ENCODE measurements around the gene ATP13A1.
"Not testable (repeated sequence)": the region's sequence is repeated elsewhere in the genome, so short reads cannot be mapped to it uniquely, and the experiment has no call there.

The ATP13A1 gene

GRCh38 chr19:19663256-19664120, at the start of gene ATP13A1:
ATP13A1 (minus strand) TSS chr19:19663676; CDS start chr19:19663666, 10 bp downstream.
- peak; percentile 94 for DNase-seq

GRCh38 chr19:19711934-19712828, 48.7 kb upstream of the ATP13A1 start:
- no peak for DNase-seq

- no peak for DNase-seq
Observed at GRCh38 chr19:19711306-19711933, 47.9 kb upstream of the ATP13A1 start.

GRCh38 chr19:19710506-19710905, 47.0 kb upstream of the ATP13A1 start:
- DNase-seq = no peak

GRCh38 chr19:19704836-19705235, 41.4 kb upstream of the ATP13A1 start:
- DNase-seq = no peak

GRCh38 chr19:19700493-19700892, 37.0 kb upstream of the ATP13A1 start:
- DNase-seq = not testable (repeated sequence)

- no peak for DNase-seq
Observed at GRCh38 chr19:19697589-19697988, 34.1 kb upstream of the ATP13A1 start.

- DNase-seq = no peak
Observed at GRCh38 chr19:19696386-19696785, 32.9 kb upstream of the ATP13A1 start.

GRCh38 chr19:19691683-19692082, 28.2 kb upstream of the ATP13A1 start:
- no peak for DNase-seq

GRCh38 chr19:19689023-19689422, 25.5 kb upstream of the ATP13A1 start:
- not testable (repeated sequence) for DNase-seq

- DNase-seq = no peak
Observed at GRCh38 chr19:19687090-19687489, 23.6 kb upstream of the ATP13A1 start.

- no peak for DNase-seq
Observed at GRCh38 chr19:19686580-19686979, 23.1 kb upstream of the ATP13A1 start.

GRCh38 chr19:19686119-19686518, 22.6 kb upstream of the ATP13A1 start:
- DNase-seq = not testable (repeated sequence)

GRCh38 chr19:19679176-19680073, 15.9 kb upstream of the ATP13A1 start:
- DNase-seq = no peak

GRCh38 chr19:19677579-19677978, 14.1 kb upstream of the ATP13A1 start:
- no peak for DNase-seq

GRCh38 chr19:19674315-19674714, 10.8 kb upstream of the ATP13A1 start:
- DNase-seq = no peak

- DNase-seq = no peak
Observed at GRCh38 chr19:19672816-19673215, 9.3 kb upstream of the ATP13A1 start.

GRCh38 chr19:19670070-19670551, 6.6 kb upstream of the ATP13A1 start:
- DNase-seq = no peak

- peak; percentile 84 for DNase-seq
Observed at GRCh38 chr19:19668230-19669012, 4.9 kb upstream of the ATP13A1 start, which contains the start of gene ZNF101. ZNF101 (plus strand) TSS chr19:19668839; CDS start chr19:19668964, 125 bp downstream.

GRCh38 chr19:19665420-19665948, 2.0 kb upstream of the ATP13A1 start:
- DNase-seq = not testable (repeated sequence)

- DNase-seq = no peak
Observed at GRCh38 chr19:19662871-19663255, 613 bp downstream of the ATP13A1 start.
